Fibroblast of lung (primary cell): ENCODE data around the gene SH3BGRL3.

ENCODE experiments used
- CTCF ChIP-seq, 2 donors: IDR thresholded peaks in 1 of 2; conservative IDR thresholded peaks in 1 of 2; 1 replicate in 1 of 2; 2 replicates in 1 of 2; pipeline ENCODE4 v1.5.1; 2011 to 2012; ENCODE audit warnings: low read length in 2 of 2, control low read depth in 1 of 2, inconsistent platforms in 1 of 2, low read depth in 1 of 2, mild to moderate bottlenecking in 1 of 2
- EZH2 ChIP-seq: IDR thresholded peaks from 2 replicates; pipeline ENCODE4 v1.5.1; 2012; ENCODE audit warnings: low read length, control low read depth, mild to moderate bottlenecking; ENCODE audit errors: missing control alignments

- TF ChIP-seq CTCF (conservative IDR thresholded peaks at IDR 0.05 in 1 of 2, IDR thresholded peaks at IDR 0.05 in 1 of 2; ENCODE audit: low read depth in 1 of 2, low read length in 2 of 2) = no peak
- TF ChIP-seq EZH2 = no peak
Measured at GRCh38 chr1:26239936-26240335, 40.0 kb upstream of the SH3BGRL3 start.
